ENCODE data around the gene TCEAL6.
"Not testable (repeated sequence)": the region's sequence is repeated elsewhere in the genome, so short reads cannot be mapped to it uniquely, and the experiment has no call there.

The TCEAL6 gene

GRCh38 chrX:102125014-102125413 is 17.3 kb downstream of the TCEAL6 start:
- H3K9me3 Mint-ChIP-seq; DNase-seq (ENCODE audit: low spot score in 2 of 2); ATAC-seq (replicated peaks; ENCODE audit: extremely low read depth, poor library complexity, severe bottlenecking); H3K27ac Mint-ChIP-seq (ENCODE audit: low read depth); H3K36me3 Mint-ChIP-seq (ENCODE audit: insufficient read depth): not testable (repeated sequence)
- peaks cover 16% of the 10 kb centered on the region for H3K4me1 Mint-ChIP-seq
- peak overlapping the region; percentile 55 for H3K4me3 Mint-ChIP-seq
- peaks cover 30% of the 10 kb centered on the region for H3K27me3 Mint-ChIP-seq

GRCh38 chrX:102115748-102116147 is 26.5 kb downstream of the TCEAL6 start:
- H3K9me3 Mint-ChIP-seq, result no peaks in the 10 kb centered on the region
- no peaks in the 10 kb centered on the region for H3K4me1 Mint-ChIP-seq
- no peak for ATAC-seq (replicated peaks; ENCODE audit: extremely low read depth, poor library complexity, severe bottlenecking)
- H3K27me3 Mint-ChIP-seq, result peaks cover 18% of the 10 kb centered on the region
- no peaks in the 10 kb centered on the region for H3K36me3 Mint-ChIP-seq (ENCODE audit: insufficient read depth)
- H3K27ac Mint-ChIP-seq (ENCODE audit: low read depth), result no peak overlapping the region
- H3K4me3 Mint-ChIP-seq, result no peak overlapping the region
- no peak for DNase-seq (ENCODE audit: low spot score in 2 of 2)

GRCh38 chrX:102113367-102113766 is 28.9 kb downstream of the TCEAL6 start:
- H3K36me3 Mint-ChIP-seq (ENCODE audit: insufficient read depth), result no peaks in the 10 kb centered on the region
- no peaks in the 10 kb centered on the region for H3K4me1 Mint-ChIP-seq
- DNase-seq (ENCODE audit: low spot score in 2 of 2) (no peak), ATAC-seq (replicated peaks; ENCODE audit: extremely low read depth, poor library complexity, severe bottlenecking) (no peak)
- peaks cover 18% of the 10 kb centered on the region for H3K27me3 Mint-ChIP-seq
- H3K9me3 Mint-ChIP-seq, result no peaks in the 10 kb centered on the region
- H3K4me3 Mint-ChIP-seq, result no peak overlapping the region
- H3K27ac Mint-ChIP-seq (ENCODE audit: low read depth), result no peak overlapping the region

Data from central memory CD8-positive, alpha-beta T cell (primary cell).